OCI-LY3 (cell line): ENCODE results near the gene CHD2.

Source experiments
- H2AFZ ChIP-seq: fragments of 200-600, 300-600 bp; shearing (Covaris generic); 2 replicates; pipeline ENCODE4 v1.6.0; 2014; ENCODE audit warnings: antibody characterized with exemption, low read depth, low read length
- H3K27ac ChIP-seq: fragments of 200-600, 300-600 bp; sonication (generic); 2 replicates; pipeline ENCODE4 v1.5.1; 2014; ENCODE audit warnings: mild to moderate bottlenecking, low read length, moderate library complexity, mixed read lengths
- H3K27me3 ChIP-seq: fragments of 200-600, 300-600 bp; sonication (generic); 2 replicates; pipeline ENCODE4 v1.6.1; 2014; ENCODE audit warnings: low read depth, low read length, mixed read lengths
- H3K36me3 ChIP-seq: fragments of 200-600, 300-600 bp; sonication (generic); replicated peaks from 2 replicates; pipeline ENCODE3; 2014; ENCODE audit warnings: low read depth, low read length, mixed read lengths
- H3K4me1 ChIP-seq: fragments of 300-600, 200-600 bp; sonication (generic); 2 replicates; pipeline ENCODE4 v1.6.1; 2014; ENCODE audit warnings: low read length, mixed read lengths
- H3K4me2 ChIP-seq: fragments of 200-600, 300-600 bp; sonication (generic); 2 replicates; pipeline ENCODE4 v1.6.1; 2014; ENCODE audit warnings: low read length, mixed read lengths
- H3K4me3 ChIP-seq: fragments of 300-600, 200-600 bp; sonication (generic); 2 replicates; pipeline ENCODE4 v1.5.1; 2014; ENCODE audit warnings: antibody characterized with exemption, mild to moderate bottlenecking, low read length, moderate library complexity
- H3K79me2 ChIP-seq: fragments of 300-600, 200-600 bp; shearing (Covaris generic); 2 replicates; pipeline ENCODE4 v1.6.1; 2014; ENCODE audit warnings: mild to moderate bottlenecking, low read length, mixed read lengths
- H3K9ac ChIP-seq: fragments of 300-600, 200-600 bp; shearing (Covaris generic); 2 replicates; pipeline ENCODE4 v1.6.0; 2014; ENCODE audit warnings: mild to moderate bottlenecking, low read length, moderate library complexity
- H3K9me3 ChIP-seq: fragments of 200-600, 300-600 bp; shearing (Covaris generic); 2 replicates; pipeline ENCODE4 v1.6.1; 2014; ENCODE audit warnings: low read length, mixed read lengths; ENCODE audit not compliant: insufficient read depth
- H4K20me1 ChIP-seq: fragments of 200-600, 300-600 bp; sonication (generic); 2 replicates; pipeline ENCODE4 v1.6.1; 2016; ENCODE audit warnings: low read length, mixed read lengths; ENCODE audit not compliant: insufficient read depth
- EZH2phosphoT487 ChIP-seq: fragments of 200-600 bp; shearing (Covaris generic); IDR thresholded peaks from 2 replicates; pipeline ENCODE4 v1.6.1; 2018; ENCODE audit warnings: antibody characterized with exemption, mixed run types, low read depth
- TF ChIP-seq, protein P1 (sequence below): fragments of 200-600, 300-600 bp; sonication (generic); IDR thresholded peaks from 2 replicates; pipeline ENCODE4 v1.5.1; 2014; ENCODE audit warnings: antibody characterized with exemption, low read length, low read depth

Gene CHD2

DNA sequence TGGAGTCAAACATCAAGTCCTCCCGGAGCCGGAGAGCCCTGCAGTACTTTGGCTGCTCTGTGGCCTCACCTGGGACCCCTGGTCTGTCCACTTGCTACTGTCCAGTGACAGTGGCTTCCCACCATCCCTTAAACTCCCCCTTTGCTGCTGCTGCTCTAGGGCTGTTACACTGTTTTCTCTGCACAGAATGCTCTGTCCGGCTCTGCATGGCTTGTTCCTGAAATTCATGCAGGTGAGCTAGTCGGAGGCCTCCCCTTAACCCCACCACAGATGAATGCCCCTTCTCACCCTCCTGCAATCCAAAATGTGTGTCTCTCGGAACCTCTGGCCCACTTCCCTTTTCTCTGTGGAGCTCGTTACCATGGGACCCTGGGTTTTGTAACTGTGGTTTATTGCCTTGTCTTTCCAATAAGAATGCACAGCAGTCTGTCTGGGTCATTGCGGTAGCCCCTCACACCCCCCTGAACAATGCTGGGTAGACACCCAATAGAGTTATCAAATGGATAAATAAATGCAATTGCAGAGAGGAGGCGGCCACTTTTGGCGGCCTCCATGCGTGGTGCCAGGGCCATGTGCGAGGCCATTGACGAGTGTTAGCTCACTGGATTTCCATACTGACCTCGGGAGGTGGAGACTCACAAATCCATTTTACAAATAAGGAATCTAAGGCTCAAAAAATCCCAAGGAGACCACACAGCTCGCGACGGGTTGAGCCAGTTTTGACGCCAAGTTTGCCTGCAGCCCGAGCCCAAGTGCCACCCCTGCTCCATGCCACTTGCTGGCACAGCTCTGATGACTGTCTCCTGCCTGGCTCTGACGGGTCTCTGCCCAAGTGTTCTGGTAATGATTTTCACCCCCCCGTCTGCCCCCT, 140.4 kb downstream of the CHD2 start:
- Histone ChIP-seq H3K27ac (no peak overlapping the region), H2AFZ (no peak overlapping the region), H3K4me2 (no peak overlapping the region), H3K9me3 (no peaks in the 10 kb centered on the region), H3K9ac (no peak overlapping the region), H3K27me3 (no peaks in the 10 kb centered on the region), H3K4me3 (no peak overlapping the region), H4K20me1 (no peaks in the 10 kb centered on the region), H3K79me2 (no peaks in the 10 kb centered on the region), H3K4me1 (peaks cover 3% of the 10 kb centered on the region; the same call in 1 of the 2 replicates), H3K36me3 (no peaks in the 10 kb centered on the region)
- no peak for TF ChIP-seq EZH2phosphoT487
- TF ChIP-seq, protein P1, sequence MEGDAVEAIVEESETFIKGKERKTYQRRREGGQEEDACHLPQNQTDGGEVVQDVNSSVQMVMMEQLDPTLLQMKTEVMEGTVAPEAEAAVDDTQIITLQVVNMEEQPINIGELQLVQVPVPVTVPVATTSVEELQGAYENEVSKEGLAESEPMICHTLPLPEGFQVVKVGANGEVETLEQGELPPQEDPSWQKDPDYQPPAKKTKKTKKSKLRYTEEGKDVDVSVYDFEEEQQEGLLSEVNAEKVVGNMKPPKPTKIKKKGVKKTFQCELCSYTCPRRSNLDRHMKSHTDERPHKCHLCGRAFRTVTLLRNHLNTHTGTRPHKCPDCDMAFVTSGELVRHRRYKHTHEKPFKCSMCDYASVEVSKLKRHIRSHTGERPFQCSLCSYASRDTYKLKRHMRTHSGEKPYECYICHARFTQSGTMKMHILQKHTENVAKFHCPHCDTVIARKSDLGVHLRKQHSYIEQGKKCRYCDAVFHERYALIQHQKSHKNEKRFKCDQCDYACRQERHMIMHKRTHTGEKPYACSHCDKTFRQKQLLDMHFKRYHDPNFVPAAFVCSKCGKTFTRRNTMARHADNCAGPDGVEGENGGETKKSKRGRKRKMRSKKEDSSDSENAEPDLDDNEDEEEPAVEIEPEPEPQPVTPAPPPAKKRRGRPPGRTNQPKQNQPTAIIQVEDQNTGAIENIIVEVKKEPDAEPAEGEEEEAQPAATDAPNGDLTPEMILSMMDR: no peak

DNA sequence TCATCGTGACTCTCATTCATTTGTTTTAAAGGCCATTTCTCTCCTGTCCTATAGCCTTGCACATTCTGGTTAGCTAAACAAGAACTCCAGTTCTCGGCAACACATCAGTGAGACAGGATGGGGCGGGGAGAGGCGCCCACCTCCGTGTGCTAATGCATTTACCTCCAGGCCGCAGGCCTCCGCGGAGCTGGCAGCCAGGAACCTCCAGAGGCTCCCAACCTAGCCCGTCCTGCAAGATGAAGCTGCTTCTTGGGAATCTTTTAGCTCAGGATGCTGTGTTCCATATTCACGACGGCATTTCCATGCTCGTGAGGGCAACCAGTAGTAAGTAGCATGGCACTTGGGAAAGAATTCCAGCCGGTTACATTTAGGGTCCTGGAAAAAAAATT, 141.0 kb downstream of the CHD2 start:
- Histone ChIP-seq H3K27me3 (no peaks in the 10 kb centered on the region), H4K20me1 (no peaks in the 10 kb centered on the region), H3K4me1 (no peaks in the 10 kb centered on the region), H3K27ac (no peak overlapping the region), H3K36me3 (no peaks in the 10 kb centered on the region), H3K79me2 (no peaks in the 10 kb centered on the region), H3K4me3 (no peak overlapping the region), H3K9me3 (no peaks in the 10 kb centered on the region), H2AFZ (no peak overlapping the region), H3K9ac (no peak overlapping the region), H3K4me2 (no peak overlapping the region)
- TF ChIP-seq, protein P1: no peak
- TF ChIP-seq EZH2phosphoT487: no peak

DNA sequence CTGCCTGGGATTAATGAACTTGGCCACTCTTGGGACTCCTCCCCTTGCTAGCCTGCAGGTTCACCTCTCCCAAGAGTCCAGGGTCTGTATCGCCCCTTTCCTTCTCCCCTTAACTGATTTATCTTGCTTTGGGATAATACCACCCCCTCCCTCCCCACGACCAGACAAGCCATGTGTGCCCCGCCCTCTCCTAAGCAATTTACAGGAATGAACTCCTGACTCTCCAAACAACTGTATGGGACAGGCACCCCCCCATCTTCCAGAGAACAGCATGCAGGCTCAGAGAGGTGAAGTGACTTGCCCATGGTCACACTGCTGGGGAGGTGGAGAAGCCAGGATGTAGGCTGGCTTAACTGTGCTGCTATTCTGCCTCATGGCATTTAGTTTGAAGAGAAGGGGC, 142.1 kb downstream of the CHD2 start:
- H3K27ac ChIP-seq: no peak overlapping the region
- no peaks in the 10 kb centered on the region for H3K79me2 ChIP-seq
- H2AFZ ChIP-seq: no peak overlapping the region
- H3K4me3 ChIP-seq: no peak overlapping the region
- no peak overlapping the region for H3K9ac ChIP-seq
- H3K4me2 ChIP-seq: no peak overlapping the region
- H3K36me3 ChIP-seq: no peaks in the 10 kb centered on the region
- no peak for TF ChIP-seq EZH2phosphoT487
- TF ChIP-seq, protein P1: no peak
- H3K4me1 ChIP-seq: no peaks in the 10 kb centered on the region
- no peaks in the 10 kb centered on the region for H3K27me3 ChIP-seq
- H4K20me1 ChIP-seq: no peaks in the 10 kb centered on the region
- no peaks in the 10 kb centered on the region for H3K9me3 ChIP-seq

DNA sequence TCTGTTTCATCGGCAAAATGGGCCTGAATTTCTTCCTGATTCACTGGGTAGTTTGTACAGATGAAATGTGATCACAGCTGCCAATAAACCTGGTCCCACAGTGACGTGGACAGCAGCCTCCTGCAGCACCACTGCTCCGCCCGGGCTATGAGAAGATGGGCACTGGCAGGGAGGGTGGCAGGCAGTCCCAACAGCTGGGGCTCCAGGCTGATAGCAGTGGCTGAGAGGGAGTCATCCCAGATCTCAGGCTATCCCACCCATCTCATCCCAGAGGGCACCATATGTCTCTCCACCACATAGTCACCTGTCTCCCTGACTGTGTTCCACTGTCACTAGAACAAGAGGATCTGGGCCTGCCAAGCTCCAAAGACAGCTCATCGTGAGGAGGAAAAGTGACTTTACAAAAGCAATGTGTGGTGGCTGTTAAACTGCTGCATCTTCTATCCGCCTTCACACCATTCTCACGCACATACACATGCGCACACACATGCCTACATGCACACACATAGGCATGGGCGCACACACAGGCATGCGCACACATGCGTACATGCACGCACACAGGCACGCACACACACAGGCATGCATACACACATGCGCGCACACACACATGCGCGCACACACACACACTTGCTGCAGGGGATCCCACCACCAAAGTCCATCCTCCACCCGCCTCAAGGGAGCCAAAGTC, 142.7 kb downstream of the CHD2 start:
- H3K4me2 ChIP-seq: no peak overlapping the region

More for the DNA sequence above, 142.7 kb downstream of the CHD2 start:
- Histone ChIP-seq H3K9me3 (no peaks in the 10 kb centered on the region), H3K36me3 (no peaks in the 10 kb centered on the region), H3K9ac (no peak overlapping the region), H2AFZ (no peak overlapping the region), H3K4me1 (no peaks in the 10 kb centered on the region), H4K20me1 (no peaks in the 10 kb centered on the region), H3K27me3 (no peaks in the 10 kb centered on the region), H3K27ac (no peak overlapping the region), H3K79me2 (no peaks in the 10 kb centered on the region), H3K4me3 (no peak overlapping the region)
- TF ChIP-seq EZH2phosphoT487: no peak
- TF ChIP-seq, protein P1: no peak
